Kidney capillary endothelial cell (primary cell): Measurements from ENCODE around the gene FAM72D.
"Not testable (repeated sequence)": the region's sequence is repeated elsewhere in the genome, so short reads cannot be mapped to it uniquely, and the experiment has no call there.

Experiments used
- DNase-seq: peaks from one replicate; pipeline ENCODE4 v3.0.0-alpha.2; 2018; ENCODE audit warnings: low spot score

FAM72D gene

GRCh38 chr1:145095284-145096057, at the start of gene FAM72D, which contains the start of gene SRGAP2B:
FAM72D (plus strand) TSS chr1:145095974; CDS start chr1:145096848, 874 bp downstream.
SRGAP2B (minus strand) TSS chr1:145095328; CDS start chr1:145092901, 2,427 bp downstream.
- DNase-seq, result not testable (repeated sequence)

GRCh38 chr1:145047553-145047952, 48.2 kb upstream of the FAM72D start:
- DNase-seq, result not testable (repeated sequence)

GRCh38 chr1:145048181-145048856, 47.5 kb upstream of the FAM72D start:
- DNase-seq, result not testable (repeated sequence)

GRCh38 chr1:145052019-145052776, 43.6 kb upstream of the FAM72D start:
- not testable (repeated sequence) for DNase-seq

GRCh38 chr1:145053428-145053827, 42.3 kb upstream of the FAM72D start:
- DNase-seq, result not testable (repeated sequence)

GRCh38 chr1:145055217-145055760, 40.5 kb upstream of the FAM72D start:
- not testable (repeated sequence) for DNase-seq

GRCh38 chr1:145058184-145058583, 37.6 kb upstream of the FAM72D start:
- DNase-seq, result not testable (repeated sequence)

- DNase-seq, result not testable (repeated sequence)
Observed at GRCh38 chr1:145063285-145063684, 32.5 kb upstream of the FAM72D start.

- DNase-seq, result not testable (repeated sequence)
Observed at GRCh38 chr1:145063941-145064648, 31.7 kb upstream of the FAM72D start.

- not testable (repeated sequence) for DNase-seq
Observed at GRCh38 chr1:145065194-145065826, 30.5 kb upstream of the FAM72D start.

- not testable (repeated sequence) for DNase-seq
Observed at GRCh38 chr1:145066486-145066885, 29.3 kb upstream of the FAM72D start.

- not testable (repeated sequence) for DNase-seq
Observed at GRCh38 chr1:145071569-145071968, 24.2 kb upstream of the FAM72D start.

- not testable (repeated sequence) for DNase-seq
Observed at GRCh38 chr1:145074021-145074559, 21.7 kb upstream of the FAM72D start.

GRCh38 chr1:145076877-145077276, 18.9 kb upstream of the FAM72D start:
- DNase-seq, result not testable (repeated sequence)

GRCh38 chr1:145077872-145078786, 17.6 kb upstream of the FAM72D start:
- not testable (repeated sequence) for DNase-seq

- not testable (repeated sequence) for DNase-seq
Observed at GRCh38 chr1:145078787-145079370, 16.9 kb upstream of the FAM72D start.

- not testable (repeated sequence) for DNase-seq
Observed at GRCh38 chr1:145079737-145080136, 16.0 kb upstream of the FAM72D start.

GRCh38 chr1:145080193-145080592, 15.6 kb upstream of the FAM72D start:
- not testable (repeated sequence) for DNase-seq
